PFSK-1 (cell line): ENCODE measurements around the gene RFTN1.

Experiments
- FOXP2 ChIP-seq: optimal IDR thresholded peaks from 2 replicates; pipeline ENCODE3; 2011; ENCODE audit warnings: borderline replicate concordance, control low read depth, inconsistent platforms; ENCODE audit not compliant: insufficient read depth; ENCODE audit errors: extremely low read length, extremely low read depth
- POLR2AphosphoS5 ChIP-seq: IDR thresholded peaks from 2 replicates; pipeline ENCODE4 v1.6.1; 2012; ENCODE audit warnings: low read depth, mild to moderate bottlenecking, control low read depth, low read length, moderate library complexity
- SIN3A ChIP-seq: IDR thresholded peaks from 2 replicates; pipeline ENCODE4 v1.6.1; 2012; ENCODE audit warnings: mild to moderate bottlenecking, low read length, moderate library complexity, borderline replicate concordance; ENCODE audit not compliant: insufficient read depth
- TAF1 ChIP-seq: IDR thresholded peaks from 2 replicates; pipeline ENCODE4 v1.6.1; 2012; ENCODE audit warnings: low read length, control low read depth, borderline replicate concordance; ENCODE audit not compliant: insufficient read depth
- TF ChIP-seq, protein P1 (sequence below), 2 experiments: IDR thresholded peaks; 2 replicates each; pipeline versions ENCODE4 v1.6.1 to v1.8.0; 2011 to 2012; ENCODE audit warnings: low read depth in 2 of 2, low read length in 2 of 2, control low read depth in 1 of 2, inconsistent platforms in 1 of 2, mild to moderate bottlenecking in 1 of 2, moderate library complexity in 1 of 2; ENCODE audit not compliant: insufficient read depth in 1 of 2

GRCh38 chr3:16323737-16324136 is 189.8 kb downstream of the RFTN1 start:
- no peak for TF ChIP-seq TAF1
- TF ChIP-seq, protein P1, sequence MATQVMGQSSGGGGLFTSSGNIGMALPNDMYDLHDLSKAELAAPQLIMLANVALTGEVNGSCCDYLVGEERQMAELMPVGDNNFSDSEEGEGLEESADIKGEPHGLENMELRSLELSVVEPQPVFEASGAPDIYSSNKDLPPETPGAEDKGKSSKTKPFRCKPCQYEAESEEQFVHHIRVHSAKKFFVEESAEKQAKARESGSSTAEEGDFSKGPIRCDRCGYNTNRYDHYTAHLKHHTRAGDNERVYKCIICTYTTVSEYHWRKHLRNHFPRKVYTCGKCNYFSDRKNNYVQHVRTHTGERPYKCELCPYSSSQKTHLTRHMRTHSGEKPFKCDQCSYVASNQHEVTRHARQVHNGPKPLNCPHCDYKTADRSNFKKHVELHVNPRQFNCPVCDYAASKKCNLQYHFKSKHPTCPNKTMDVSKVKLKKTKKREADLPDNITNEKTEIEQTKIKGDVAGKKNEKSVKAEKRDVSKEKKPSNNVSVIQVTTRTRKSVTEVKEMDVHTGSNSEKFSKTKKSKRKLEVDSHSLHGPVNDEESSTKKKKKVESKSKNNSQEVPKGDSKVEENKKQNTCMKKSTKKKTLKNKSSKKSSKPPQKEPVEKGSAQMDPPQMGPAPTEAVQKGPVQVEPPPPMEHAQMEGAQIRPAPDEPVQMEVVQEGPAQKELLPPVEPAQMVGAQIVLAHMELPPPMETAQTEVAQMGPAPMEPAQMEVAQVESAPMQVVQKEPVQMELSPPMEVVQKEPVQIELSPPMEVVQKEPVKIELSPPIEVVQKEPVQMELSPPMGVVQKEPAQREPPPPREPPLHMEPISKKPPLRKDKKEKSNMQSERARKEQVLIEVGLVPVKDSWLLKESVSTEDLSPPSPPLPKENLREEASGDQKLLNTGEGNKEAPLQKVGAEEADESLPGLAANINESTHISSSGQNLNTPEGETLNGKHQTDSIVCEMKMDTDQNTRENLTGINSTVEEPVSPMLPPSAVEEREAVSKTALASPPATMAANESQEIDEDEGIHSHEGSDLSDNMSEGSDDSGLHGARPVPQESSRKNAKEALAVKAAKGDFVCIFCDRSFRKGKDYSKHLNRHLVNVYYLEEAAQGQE (IDR thresholded peaks at IDR 0.05; ENCODE audit: insufficient read depth in 1 of 2, low read depth in 2 of 2, low read length in 2 of 2): no peak
- TF ChIP-seq POLR2AphosphoS5: no peak
- TF ChIP-seq SIN3A: no peak
- TF ChIP-seq FOXP2: no peak
